SK-N-SH (cell line): ENCODE data around the gene FMN1. TPM values are rescaled to one million over a fixed set of nuclear protein-coding genes. Genes with fewer than 3 reads are reported as not detected.

ENCODE experiments used
- CTCF ChIA-PET: fragments of 300-600, 350-600 bp; formaldehyde crosslinking; extraction: SDS; loops from one replicate; lab custom pipeline; 2021; lab: Yijun Ruan, JAX
- POLR2A ChIA-PET: fragments of 350-600 bp; sonication (Branson Sonifier 250); formaldehyde crosslinking; extraction: SDS; loops from one replicate; lab custom pipeline; 2020; ENCODE audit warnings: antibody characterized with exemption, inconsistent platforms; lab: Yijun Ruan, JAX
- DNase-seq: peaks from one replicate; pipeline ENCODE4 v3.0.0; 2012
- H2AFZ ChIP-seq: fragments of 200-600 bp; sonication (generic); 2 replicates; pipeline ENCODE4 v1.8.1; 2016; ENCODE audit warnings: antibody characterized with exemption, mild to moderate bottlenecking, low read depth
- H3F3A ChIP-seq: fragments of 200-600 bp; sonication (generic); replicated peaks from 2 replicates; pipeline ENCODE3; 2016; ENCODE audit warnings: antibody characterized with exemption, mild to moderate bottlenecking; ENCODE audit not compliant: insufficient read depth
- H3K27ac ChIP-seq, 2 experiments: fragments of 200-500 bp in 1 of 2; fragments of 200-600 bp in 1 of 2; sonication (Bioruptor generic) in 1 of 2; sonication (generic), shearing (Covaris generic) in 1 of 2; 2 replicates each; pipeline versions ENCODE4 v1.5.1 to v1.6.1; 2014 to 2016; ENCODE audit warnings: low read depth in 2 of 2, inconsistent platforms in 1 of 2, low read length in 1 of 2, mild to moderate bottlenecking in 1 of 2, mixed read lengths in 1 of 2
- H3K27me3 ChIP-seq: fragments of 200-600 bp; sonication (generic), shearing (Covaris generic); 2 replicates; pipeline ENCODE4 v1.6.1; 2016; ENCODE audit warnings: mixed run types; ENCODE audit not compliant: insufficient read depth
- H3K36me3 ChIP-seq, 2 experiments: fragments of 200-500 bp in 1 of 2; fragments of 200-600 bp in 1 of 2; sonication (Bioruptor generic) in 1 of 2; sonication (generic) in 1 of 2; replicated peaks in 1 of 2; 2 replicates each; pipeline versions ENCODE3 to v1.5.1; 2014 to 2016; ENCODE audit warnings: low read length in 1 of 2, mild to moderate bottlenecking in 1 of 2; ENCODE audit not compliant: insufficient read depth in 2 of 2, control insufficient read depth in 1 of 2
- H3K4me1 ChIP-seq, 2 experiments: fragments of 200-500 bp in 1 of 2; fragments of 200-600 bp in 1 of 2; sonication (Bioruptor generic) in 1 of 2; sonication (generic), shearing (Covaris generic) in 1 of 2; 2 replicates each; pipeline versions ENCODE4 v1.5.1 to v1.6.1; 2014 to 2016; ENCODE audit warnings: low read depth in 1 of 2, low read length in 1 of 2, mixed run types in 1 of 2; ENCODE audit not compliant: insufficient read depth in 2 of 2, control insufficient read depth in 1 of 2
- H3K4me2 ChIP-seq: fragments of 200-600 bp; sonication (generic), shearing (Covaris generic); 2 replicates; pipeline ENCODE4 v1.6.1; 2017; ENCODE audit warnings: mixed run types
- H3K4me3 ChIP-seq, 2 experiments: fragments of 200-500 bp in 1 of 2; fragments of 200-600 bp in 1 of 2; sonication (Bioruptor generic) in 1 of 2; sonication (generic), shearing (Covaris generic) in 1 of 2; 2 replicates each; pipeline versions ENCODE4 v1.5.1 to v1.8.1; 2014 to 2016; ENCODE audit warnings: low read depth in 2 of 2, inconsistent platforms in 1 of 2, low read length in 1 of 2, mild to moderate bottlenecking in 1 of 2, mixed read lengths in 1 of 2, moderate library complexity in 1 of 2
- H3K79me2 ChIP-seq: fragments of 200-600 bp; sonication (generic); 2 replicates; pipeline ENCODE4 v1.8.1; 2017; ENCODE audit warnings: mild to moderate bottlenecking; ENCODE audit not compliant: insufficient read depth
- H3K9ac ChIP-seq: fragments of 200-600 bp; sonication (generic); 2 replicates; pipeline ENCODE4 v1.6.1; 2017; ENCODE audit warnings: mixed run types
- H3K9me2 ChIP-seq: fragments of 200-600 bp; sonication (generic); 2 replicates; pipeline ENCODE4 v1.6.1; 2017; ENCODE audit warnings: mixed run types
- H3K9me3 ChIP-seq: fragments of 200-600 bp; sonication (generic); 2 replicates; pipeline ENCODE4 v1.6.1; 2017; ENCODE audit warnings: mixed run types, mild to moderate bottlenecking, moderate library complexity
- H4K20me1 ChIP-seq: fragments of 200-600 bp; sonication (generic); 2 replicates; pipeline ENCODE4 v1.6.1; 2017; ENCODE audit warnings: mild to moderate bottlenecking, mixed run types; ENCODE audit not compliant: insufficient read depth
- FOSL2 ChIP-seq: IDR thresholded peaks from 2 replicates; pipeline ENCODE4 v1.4.0; 2012; ENCODE audit warnings: low read depth, mild to moderate bottlenecking, moderate library complexity, borderline replicate concordance
- FOXM1 ChIP-seq: IDR thresholded peaks from 2 replicates; pipeline ENCODE4 v1.4.0; 2012; ENCODE audit warnings: low read depth, mild to moderate bottlenecking
- NFIC ChIP-seq: IDR thresholded peaks from 2 replicates; pipeline ENCODE4 v1.4.0; 2012; ENCODE audit warnings: borderline replicate concordance
- PBX3 ChIP-seq: IDR thresholded peaks from 2 replicates; pipeline ENCODE4; 2012
- POLR2AphosphoS5 ChIP-seq: IDR thresholded peaks from 2 replicates; pipeline ENCODE4 v1.6.1; 2012; ENCODE audit warnings: low read depth, low read length
- TCF12 ChIP-seq: IDR thresholded peaks from 2 replicates; pipeline ENCODE4 v1.4.0; 2012
- USF1 ChIP-seq: IDR thresholded peaks from 2 replicates; pipeline ENCODE4 v1.4.0; 2012; ENCODE audit warnings: low read depth, borderline replicate concordance
- USF2 ChIP-seq: fragments of 150-350 bp; IDR thresholded peaks from 2 replicates; pipeline ENCODE4 v1.6.1; 2017; ENCODE audit warnings: antibody characterized with exemption, low read length, low read depth, borderline replicate concordance
- WGBS: methylation state at CpG from one replicate; pipeline ENCODE4 v1.1.6; 2017; ENCODE audit warnings: low lambda C conversion rate; 5-methylcytosine and 5-hydroxymethylcytosine counted together
- polyA plus RNA-seq, 3 experiments: library from polyadenylated mRNA; depleted of rRNA; stranded (reverse); fragments of >200 nt; gene quantifications; 2 replicates each; pipeline ENCODE4 v1.2.3, GENCODE V29; 2012

The FMN1 gene
- polyA plus RNA-seq, 1 of the 3 experiments (the other 2 are of a cell fraction) = 9.1 TPM

- Histone ChIP-seq H3K4me2 (no peak overlapping the region), H3K9me3 (no peaks in the 10 kb centered on the region), H3K9me2 (no peaks in the 10 kb centered on the region), H3K36me3 (peaks cover 5 to 32% of the 10 kb centered on the region in 2 experiments), H2AFZ (no peak overlapping the region), H3K4me3 (no peak overlapping the region), H3K9ac (no peak overlapping the region), H3K4me1 (peaks cover 0 to 42% of the 10 kb centered on the region in 2 experiments; a peak in 3 of 4 replicates), H3K79me2 (peaks cover 53% of the 10 kb centered on the region), H3K27ac (peak overlapping the region in 1 of 2 experiments; percentile 3; a peak in 1 of 4 replicates), H3K27me3 (no peaks in the 10 kb centered on the region), H3F3A (peaks cover 62% of the 10 kb centered on the region), H4K20me1 (no peaks in the 10 kb centered on the region)
- CTCF ChIA-PET = no interaction called here
- TF ChIP-seq FOXM1 = no peak
- 98% methylated on average over 3 of the region's 3 CpGs for WGBS
- POLR2A ChIA-PET = no interaction called here
- no peak for DNase-seq
These were observed 371.8 kb downstream of the FMN1 start for GRCh38 chr15:32822739-32823138.

- no peaks in the 10 kb centered on the region for H4K20me1 ChIP-seq
- H3K27ac ChIP-seq = peak overlapping the region; percentile 62 to 84; a peak in 3 of 4 replicates
- H3K36me3 ChIP-seq = peaks cover 4 to 37% of the 10 kb centered on the region in 2 experiments
- H3K9me3 ChIP-seq = no peaks in the 10 kb centered on the region
- H3K9me2 ChIP-seq = no peaks in the 10 kb centered on the region
- H3K79me2 ChIP-seq = peaks cover 62% of the 10 kb centered on the region
- H3K27me3 ChIP-seq = no peaks in the 10 kb centered on the region
- no peak for DNase-seq
- 41% methylated on average over 3 of the region's 3 CpGs for whole genome bisulfite sequencing
- H3K4me1 ChIP-seq = peaks cover 0 to 30% of the 10 kb centered on the region in 2 experiments; a peak in 3 of 4 replicates
- POLR2A ChIA-PET = no interaction called here
- H3F3A ChIP-seq = peaks cover 46% of the 10 kb centered on the region
- H3K4me3 ChIP-seq = no peak overlapping the region
- no peak overlapping the region for H2AFZ ChIP-seq
- CTCF ChIA-PET = interaction anchor here (0.9 kb wide), 1 partner anchor 36 kb away, joined by 3 read pairs; no protein-coding TSS in a partner anchor
- peak; percentile 58 for TF ChIP-seq PBX3
- no peak for TF ChIP-seq USF2
- TF ChIP-seq TCF12 = peak; percentile 50
- TF ChIP-seq NFIC = peak; percentile 4; the same call in 1 of the 2 replicates
- TF ChIP-seq FOSL2 = peak; percentile 25; the same call in 1 of the 2 replicates
- 0 out of 2 replicates have a peak, but pooled peaks have one; percentile 3 for TF ChIP-seq POLR2AphosphoS5
- TF ChIP-seq USF1 = no peak
- peak overlapping the region; percentile 52 for H3K4me2 ChIP-seq
- peak overlapping the region; percentile 42; the same call in 1 of the 2 replicates for H3K9ac ChIP-seq
These were observed 375.1 kb downstream of the FMN1 start for GRCh38 chr15:32819448-32819847.
